GM19025 (cell line): Measurements from ENCODE around the gene TGIF1.

Source experiments
- ATAC-seq: cut with Tn5 transposase; IDR thresholded peaks from one replicate; pipeline ENCODE4 v1.9.1; 2021; ENCODE audit warnings: mild to moderate bottlenecking, low read depth, moderate library complexity; ENCODE audit not compliant: unreplicated experiment

The TGIF1 gene

GRCh38 chr18:3429121-3429520 lies 20.9 kb upstream of the TGIF1 start:
- no peak for ATAC-seq

GRCh38 chr18:3434685-3435084 lies 15.3 kb upstream of the TGIF1 start:
- ATAC-seq = no peak

- no peak for ATAC-seq
Measured at GRCh38 chr18:3440341-3440740, 9.6 kb upstream of the TGIF1 start.

DNA sequence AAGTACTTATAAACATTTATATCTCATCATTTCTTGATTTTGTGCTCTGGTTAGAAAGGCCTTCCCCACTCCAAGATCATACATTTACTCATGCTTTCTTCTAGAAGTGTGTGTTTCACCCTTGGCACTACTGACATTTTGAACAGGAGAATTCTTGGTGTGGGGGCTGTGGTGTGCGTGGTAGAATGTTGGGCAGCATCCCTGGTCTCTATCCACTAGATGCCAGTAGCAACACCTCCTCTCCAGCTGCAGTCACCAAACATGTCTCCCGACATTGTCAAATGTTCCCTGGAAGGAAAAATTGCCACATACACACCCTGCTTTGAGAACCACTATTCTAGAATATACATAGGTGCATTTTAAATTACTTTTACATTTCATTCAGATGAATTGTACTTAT lies 8.7 kb upstream of the TGIF1 start:
- no peak for ATAC-seq

- ATAC-seq = no peak
Measured at GRCh38 chr18:3442919-3443318, 7.1 kb upstream of the TGIF1 start.

DNA sequence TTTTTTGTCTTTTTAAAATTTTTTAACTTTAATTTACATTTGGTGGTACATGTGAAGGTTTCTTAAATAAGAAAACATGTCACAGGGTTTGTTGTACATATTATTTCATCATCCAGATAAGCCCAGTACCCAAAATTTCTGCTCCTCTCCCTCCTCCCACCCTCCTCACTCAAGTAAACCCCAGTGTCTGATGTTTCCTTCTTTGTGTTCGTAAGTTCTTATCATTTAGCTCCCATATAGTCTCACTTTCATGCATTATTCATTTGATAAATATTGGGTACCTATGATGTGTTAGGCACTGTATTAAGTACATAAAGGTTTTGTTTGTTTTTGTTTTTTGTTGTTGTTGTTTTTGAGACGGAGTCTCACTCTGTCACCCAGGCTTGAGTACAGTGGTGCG lies 5.7 kb upstream of the TGIF1 start:
- ATAC-seq = no peak

GRCh38 chr18:3444954-3445353 lies 5.0 kb upstream of the TGIF1 start:
- no peak for ATAC-seq

GRCh38 chr18:3447068-3447894 lies 2.7 kb upstream of the TGIF1 start:
- ATAC-seq = no peak

- peak; percentile 71 for ATAC-seq
Measured at GRCh38 chr18:3447895-3448837, 1.8 kb upstream of the TGIF1 start.

DNA sequence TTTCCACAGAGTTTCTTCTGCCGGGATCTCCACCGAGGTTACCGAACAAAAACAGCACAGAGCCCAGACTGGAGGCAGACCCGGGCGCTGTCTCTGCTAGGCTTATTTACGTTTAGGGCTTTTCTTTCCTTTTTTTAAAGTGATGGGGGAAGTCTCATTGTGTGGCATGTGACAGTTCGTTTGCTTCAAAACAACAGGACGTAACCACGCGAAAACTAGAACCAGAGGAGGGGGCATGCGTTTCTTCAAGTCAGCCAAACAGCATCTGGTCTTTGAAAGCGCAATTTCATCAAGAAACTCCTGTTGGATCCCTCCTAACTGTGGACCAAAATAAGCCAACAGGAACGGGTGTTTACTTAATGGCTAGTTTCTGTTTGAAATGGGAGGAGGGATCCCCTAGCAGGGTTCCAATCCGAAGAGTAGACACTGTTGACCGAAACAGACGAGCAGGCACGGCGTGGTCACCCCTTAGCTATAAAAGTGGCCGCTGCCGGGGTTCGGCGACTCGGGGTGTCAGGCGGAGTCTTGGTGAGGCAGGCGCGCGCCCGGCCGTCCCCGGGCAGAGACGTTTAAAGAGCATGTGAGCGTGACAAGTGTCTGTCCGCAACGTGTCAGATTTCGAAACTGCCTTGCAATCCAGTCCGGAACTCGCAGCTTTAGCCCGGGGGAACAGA lies 997 bp upstream of the TGIF1 start:
- peak; percentile 40 for ATAC-seq

- no peak for ATAC-seq
Measured at GRCh38 chr18:3449512-3450011, 410 bp upstream of the TGIF1 start.

GRCh38 chr18:3450799-3451182 lies 819 bp downstream of the TGIF1 start:
- ATAC-seq = no peak

GRCh38 chr18:3451183-3451988 lies 1.4 kb downstream of the TGIF1 start:
- ATAC-seq = no peak

GRCh38 chr18:3451989-3452749 lies 2.2 kb downstream of the TGIF1 start:
- no peak for ATAC-seq

DNA sequence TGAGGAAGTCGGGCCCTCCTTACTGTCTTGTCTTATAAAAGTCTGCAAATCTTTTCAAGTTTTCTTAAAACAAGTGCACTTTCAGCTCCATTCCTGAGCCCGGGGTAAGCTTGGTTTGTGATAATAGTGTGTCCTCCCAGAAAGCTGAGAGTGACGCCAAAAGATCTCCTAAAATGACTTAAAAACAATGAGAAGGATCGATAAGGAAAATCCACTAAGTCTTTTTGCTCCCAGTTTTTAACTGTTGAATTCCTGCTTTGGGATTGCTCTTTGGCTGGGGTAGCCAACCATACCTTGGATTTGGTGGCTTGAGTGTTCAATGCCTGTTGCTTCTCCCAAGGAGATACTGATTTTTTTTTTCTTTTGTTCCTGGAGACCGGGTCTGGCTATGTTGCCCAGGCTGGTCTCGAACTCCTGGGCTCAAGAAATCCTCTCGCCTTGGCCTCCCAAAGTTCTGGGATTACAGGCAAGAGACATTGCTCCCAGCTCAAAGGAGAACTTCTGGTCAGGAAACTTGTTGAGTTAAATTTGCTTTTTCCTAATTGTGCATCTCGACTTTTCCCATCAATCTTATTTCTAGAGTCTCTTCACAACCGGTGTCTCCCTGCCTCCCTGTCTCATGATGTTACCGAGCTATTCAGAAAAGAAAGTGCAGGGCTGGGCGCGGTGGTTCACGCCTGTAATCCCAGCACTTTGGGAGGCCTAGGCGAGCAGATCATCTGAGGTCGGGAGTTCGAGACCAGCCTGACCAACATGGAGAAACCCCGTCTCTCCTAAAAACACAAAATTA lies 3.0 kb downstream of the TGIF1 start:
- no peak for ATAC-seq

DNA sequence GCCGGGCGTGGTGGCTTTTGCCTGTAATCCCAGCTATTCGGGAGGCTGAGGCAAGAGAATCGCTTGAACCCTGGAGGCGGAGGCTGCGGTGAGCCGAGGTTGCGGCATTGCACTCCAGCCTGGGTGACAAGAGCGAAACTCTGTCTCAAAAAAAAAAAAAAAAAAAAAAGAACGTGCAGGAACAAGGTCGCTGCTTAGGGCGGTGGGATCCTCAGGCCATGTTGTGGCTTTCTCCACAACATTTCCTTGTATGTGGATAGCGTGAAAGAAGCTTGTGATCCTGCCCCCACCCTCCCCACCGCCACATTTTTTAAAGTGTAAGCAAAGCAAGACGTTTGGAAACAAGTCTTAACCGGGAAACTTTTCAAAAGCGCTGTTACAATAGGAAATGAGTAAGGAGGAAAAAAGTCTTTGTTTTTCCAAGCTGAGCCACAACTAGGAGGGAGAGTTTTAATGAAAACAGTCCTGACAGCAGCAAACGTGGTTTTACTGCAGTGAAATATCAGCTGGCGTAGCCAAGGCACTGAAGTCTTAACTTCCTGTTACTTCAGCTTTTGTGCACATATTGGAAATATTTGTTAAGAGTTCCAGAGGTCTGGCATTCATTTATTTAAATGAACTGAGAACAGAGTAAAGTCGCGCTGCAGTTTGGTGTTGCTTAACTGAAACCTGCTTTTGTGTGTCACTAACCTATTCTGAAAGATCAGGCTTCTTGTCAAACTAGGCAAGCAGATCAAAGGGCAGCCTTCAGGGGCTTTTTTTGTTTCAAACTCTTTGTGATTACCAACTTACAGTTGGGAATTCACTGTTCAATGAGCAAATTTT lies 3.8 kb downstream of the TGIF1 start:
- ATAC-seq = no peak

GRCh38 chr18:3454365-3455089 lies 4.6 kb downstream of the TGIF1 start:
- ATAC-seq = no peak
